EH (cell line): ENCODE measurements around the gene SPP2.

Source experiments
- DNase-seq: peaks from one replicate; pipeline ENCODE4 v3.0.0-alpha.2; 2015; ENCODE audit warnings: low read depth

Gene SPP2

DNA sequence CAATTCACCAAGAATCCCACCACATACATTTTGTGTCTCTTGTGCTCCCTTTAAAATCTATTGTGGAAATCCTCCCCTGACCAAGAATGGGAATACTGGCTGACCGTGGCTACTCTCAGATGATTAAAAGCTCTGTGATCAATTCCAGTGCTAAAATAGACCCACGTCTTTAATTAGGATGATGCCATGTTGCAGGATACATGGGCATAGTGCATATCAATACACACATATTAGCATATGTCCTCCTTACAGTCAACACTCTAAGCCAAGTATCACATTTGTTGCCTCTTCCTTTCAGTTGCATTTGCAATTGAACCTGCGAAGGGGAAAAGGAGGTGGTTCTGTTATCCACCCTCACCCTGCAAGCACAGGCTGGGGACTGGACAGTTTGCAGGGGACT, 41.8 kb downstream of the SPP2 start:
- no peak for DNase-seq

DNA sequence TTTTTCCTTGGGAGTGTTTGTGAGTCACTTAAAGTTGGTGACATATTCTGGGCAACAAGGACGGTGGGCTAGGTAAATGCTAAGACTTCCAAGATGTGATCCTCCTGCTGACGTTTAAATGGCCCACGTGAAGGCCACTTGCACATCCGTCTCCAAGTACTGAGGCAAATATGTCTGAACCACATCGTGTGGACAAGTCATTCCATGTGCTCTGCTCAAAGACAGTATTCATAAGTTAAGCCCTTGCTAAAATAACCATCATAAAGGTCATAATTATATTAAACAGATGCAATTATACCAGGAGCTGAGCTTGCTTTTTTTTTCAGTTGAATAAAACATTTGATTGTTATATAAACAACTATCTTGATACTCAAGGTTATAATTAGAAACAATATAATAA, 44.8 kb downstream of the SPP2 start:
- DNase-seq: no peak

DNA sequence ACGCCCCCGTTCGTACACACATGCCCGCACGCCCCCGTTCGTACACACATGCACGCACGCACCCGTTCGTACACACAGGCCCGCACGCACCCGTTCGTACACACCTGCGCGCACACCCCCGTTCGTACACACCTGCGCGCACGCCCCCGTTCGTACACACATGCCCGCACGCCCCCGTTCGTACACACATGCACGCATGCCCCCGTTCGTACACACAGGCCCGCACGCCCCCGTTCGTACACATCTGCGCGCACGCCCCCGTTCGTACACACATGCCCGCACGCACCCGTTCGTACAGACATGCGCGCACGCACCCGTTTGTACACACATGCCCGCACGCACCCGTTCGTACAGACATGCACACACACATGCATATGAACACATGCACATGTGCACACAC, 45.7 kb downstream of the SPP2 start:
- no peak for DNase-seq

DNA sequence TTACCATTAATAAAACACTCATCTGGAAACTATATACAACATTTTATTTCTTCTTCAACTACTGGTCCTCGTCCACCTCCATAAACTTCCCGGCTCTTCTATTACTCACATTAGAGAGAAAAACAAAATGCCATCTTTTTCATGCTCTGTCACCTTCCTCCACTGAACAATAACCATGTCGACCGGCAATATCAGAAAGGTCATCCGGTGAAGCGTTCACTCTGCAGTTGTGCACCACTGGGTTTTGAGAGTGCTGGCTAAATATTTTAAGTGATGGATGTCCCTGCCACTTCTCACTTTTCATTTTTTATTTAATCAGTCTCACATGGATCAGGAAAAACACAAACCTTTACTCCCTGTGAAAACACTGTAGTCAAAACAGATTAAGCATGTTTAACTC, 48.2 kb downstream of the SPP2 start:
- no peak for DNase-seq

DNA sequence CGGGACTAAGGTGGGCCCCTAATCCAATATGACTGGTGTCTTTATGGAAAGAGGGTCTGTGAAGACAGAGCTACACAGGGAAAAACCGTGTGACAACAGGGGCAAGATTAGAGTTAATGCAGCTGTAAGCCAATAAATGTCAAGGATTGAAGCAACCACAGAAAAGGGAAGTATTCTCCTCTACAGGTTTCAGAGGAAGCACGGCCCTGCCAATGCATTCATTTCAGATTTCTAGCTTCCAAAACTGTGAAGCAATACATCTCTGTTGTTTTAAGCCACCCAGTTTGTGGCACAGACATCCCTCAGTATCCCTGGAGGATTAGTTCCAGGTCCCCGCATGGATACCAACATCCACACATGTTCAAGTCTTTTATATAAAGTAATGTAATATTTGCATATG, 48.8 kb downstream of the SPP2 start:
- DNase-seq: no peak

DNA sequence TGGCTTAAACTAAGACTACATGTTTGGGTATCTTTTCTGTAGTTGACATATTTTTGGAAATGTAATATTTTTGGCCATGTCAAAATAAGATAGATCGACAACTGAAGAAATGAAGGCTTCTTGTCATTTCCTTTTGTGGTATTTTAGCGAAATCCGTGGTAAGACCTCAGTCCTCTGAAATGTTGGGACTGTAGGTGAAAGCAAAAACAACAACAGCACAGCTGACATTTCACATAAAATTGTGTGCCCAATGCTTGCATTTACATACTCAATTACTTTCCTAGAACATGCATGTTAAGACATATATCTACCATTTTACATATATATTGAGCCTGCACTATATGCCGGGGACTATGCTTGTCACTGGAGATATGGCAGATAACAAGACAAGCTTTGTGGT, 50.2 kb downstream of the SPP2 start:
- no peak for DNase-seq

DNA sequence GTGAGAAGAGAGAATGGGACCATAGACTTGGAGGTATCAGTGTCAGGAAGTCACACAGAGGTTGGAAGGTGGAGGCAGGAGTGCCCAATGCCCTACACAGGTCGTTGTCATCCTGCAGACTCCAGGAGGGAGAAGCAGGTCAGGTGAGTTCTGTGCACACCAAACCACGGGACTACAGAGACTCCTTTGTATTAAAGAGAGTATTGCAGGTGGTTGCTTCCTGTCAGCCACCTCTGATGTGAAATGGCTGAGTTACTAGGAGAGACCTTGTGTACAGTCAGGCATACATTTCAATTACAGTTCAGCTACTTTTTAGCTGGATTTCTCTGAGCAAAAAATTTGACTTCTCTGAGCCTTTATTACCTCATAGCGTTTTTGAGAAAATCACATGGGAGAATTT, 51.6 kb downstream of the SPP2 start:
- no peak for DNase-seq

DNA sequence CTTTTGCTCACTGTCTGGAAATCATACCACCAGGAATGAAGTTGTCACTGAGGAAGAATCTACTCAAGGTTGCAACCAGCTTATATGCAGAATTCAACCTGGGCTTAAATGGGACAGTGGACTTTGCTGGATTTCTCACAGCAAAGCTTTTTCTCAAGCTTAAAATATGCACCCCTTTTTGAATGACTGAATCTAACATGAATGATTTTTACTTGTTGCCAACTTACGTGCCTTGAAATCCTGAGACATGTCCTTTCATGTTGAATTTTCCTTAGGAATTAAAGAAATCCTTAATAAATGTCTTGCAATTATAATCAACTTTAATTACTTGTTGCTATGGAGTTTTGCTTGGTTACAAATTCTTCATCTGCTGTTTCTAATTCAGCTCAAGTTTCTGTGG, 57.4 kb downstream of the SPP2 start:
- no peak for DNase-seq

DNA sequence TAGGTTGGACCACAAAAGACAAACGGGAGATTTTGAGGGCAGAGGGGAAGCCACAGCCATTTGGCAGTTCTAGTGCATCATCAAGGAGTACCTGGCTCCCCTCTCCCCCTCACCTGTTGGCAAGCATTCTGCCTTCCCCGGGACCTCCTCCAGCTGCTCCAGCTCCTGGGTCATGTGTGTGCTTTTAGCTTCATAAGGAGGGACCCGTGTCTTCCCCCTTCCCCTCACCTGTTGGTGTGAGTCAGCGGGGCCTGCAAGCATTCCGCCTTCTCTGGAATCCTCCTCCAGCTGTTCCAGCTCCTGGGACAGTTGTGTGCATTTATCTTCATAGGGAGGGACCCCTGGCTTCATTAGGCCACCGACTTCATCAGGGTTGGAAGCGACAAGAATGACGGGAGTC, 58.8 kb downstream of the SPP2 start:
- DNase-seq: no peak

DNA sequence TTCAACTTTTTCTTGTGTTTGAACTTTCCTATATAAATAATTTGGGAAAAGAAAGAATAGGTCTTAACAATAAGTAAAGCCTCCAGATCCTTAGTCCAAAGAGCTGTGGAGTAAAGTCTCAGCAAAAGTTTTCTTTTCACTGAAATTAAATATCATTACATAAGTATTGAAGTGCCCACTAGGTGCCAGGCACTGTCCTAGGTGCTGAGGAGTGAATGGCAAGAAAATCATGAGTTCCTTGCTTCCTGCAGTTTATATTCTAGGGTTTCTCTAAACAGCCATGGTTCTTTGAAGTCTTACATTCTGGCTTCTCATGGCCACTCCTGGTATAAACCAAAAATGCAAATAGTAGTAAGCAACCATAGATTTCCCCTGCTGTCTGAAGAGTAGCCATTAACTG, 59.7 kb downstream of the SPP2 start:
- DNase-seq: no peak

DNA sequence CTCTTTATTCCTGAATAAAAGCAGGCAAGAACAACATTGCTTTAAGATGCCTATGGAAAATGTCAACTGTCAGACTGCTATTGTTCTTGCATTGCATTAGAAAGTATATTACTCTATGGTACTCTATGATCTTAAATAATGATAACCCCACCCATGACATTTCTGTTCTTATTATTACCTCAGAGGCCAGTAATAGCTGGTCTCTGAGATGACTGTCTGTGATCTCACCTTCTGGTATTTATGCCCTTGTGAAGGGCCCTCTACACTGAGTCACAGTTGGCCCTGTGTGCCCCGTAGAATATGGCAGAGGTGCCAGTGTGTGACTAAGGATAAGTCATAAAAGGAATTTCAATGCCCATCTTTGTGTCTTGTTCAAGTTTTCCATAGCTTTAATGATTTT, 61.0 kb downstream of the SPP2 start:
- DNase-seq: peak; percentile 15

DNA sequence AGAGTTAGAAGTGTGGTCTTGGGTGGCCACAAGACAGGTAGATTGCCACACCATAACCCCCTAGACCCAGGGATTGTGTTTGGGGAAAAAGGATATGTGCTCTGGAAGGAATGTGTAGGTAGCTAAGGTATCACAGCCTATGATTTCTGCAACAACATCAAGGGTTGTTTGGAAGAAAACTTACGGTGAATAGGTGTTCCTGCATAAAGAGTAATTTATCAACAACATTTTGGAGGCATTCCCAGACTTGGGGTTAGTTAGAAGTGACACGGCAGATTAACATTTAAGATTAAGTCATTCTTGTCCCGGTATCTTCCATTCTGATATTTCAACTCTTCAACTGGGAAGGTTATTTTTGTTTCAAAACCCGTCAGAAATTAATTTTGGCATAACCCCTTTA, 65.5 kb downstream of the SPP2 start:
- DNase-seq: no peak

DNA sequence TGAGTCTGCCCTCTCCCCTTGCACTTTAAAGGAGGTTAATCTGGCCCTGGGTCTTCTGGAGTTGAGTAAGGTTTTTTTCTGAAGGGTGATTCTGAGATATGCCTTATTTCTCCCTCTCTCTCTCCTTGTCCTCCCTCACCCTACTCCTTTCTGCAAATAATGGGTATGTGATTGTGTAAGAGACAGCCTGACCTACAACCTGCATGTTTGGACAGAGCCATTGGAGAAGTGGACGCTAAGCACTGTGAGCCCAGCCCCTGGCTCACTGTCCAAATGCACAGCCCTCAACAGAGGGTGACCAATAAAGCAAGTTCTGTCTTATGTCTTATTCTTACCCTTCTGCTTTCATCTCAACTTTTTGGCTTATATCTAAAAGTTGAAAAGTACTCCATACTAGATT, 71.5 kb downstream of the SPP2 start:
- no peak for DNase-seq

DNA sequence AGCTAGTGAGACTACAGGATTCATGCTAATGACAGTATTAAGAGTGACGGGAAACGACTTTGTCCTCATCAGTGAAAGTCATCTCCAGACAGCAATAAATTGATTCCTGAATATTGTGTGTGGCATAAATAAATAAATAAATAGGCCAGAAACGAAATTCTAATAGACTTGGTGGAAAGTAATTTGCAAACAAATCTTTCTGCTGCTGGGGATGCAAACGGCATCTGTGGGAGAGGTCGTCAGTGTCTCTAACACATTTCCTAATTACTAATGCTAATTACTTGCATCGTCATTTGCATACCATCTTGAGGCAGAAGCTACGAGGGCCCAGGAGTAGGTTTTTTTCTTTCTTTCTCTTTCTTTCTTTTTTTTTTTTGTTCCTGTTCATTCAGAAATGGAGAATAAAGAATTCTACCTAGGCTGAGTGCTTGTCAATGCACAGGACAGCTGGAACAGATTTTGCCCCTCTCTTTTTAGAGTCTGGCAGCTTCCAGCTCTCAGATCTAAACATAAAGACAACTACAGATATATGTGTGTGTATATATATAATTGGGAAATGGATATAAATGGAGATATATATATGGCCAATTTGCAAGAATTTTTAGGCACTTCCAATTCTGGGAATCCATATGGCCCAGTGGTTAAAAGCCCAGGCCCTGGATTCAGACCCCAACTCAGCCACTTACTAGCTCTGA, 75.1 kb downstream of the SPP2 start:
- no peak for DNase-seq

DNA sequence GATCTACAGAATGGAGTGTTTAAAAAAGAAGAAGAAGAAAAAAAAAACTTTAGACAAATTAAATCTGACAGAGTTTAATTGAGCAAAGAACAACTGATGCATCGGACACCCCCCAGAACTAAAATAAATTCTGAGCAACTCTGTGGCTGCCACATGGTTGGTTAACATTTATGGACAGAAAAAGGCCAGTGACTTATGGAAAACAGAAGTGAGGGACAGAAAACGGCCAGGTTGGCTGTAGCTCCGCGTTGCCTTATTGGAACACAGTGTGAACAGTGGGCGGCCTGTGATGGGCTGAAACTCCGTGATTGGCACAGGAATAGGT, 75.6 kb downstream of the SPP2 start:
- DNase-seq: no peak
